ENCODE data around the gene LRMDA. TPM values are rescaled to one million over a fixed set of nuclear protein-coding genes. Genes with fewer than 3 reads are reported as not detected.

The LRMDA gene
- total and polyA plus RNA-seq, 2 of the 4 experiments (the other 2 are of a cell fraction): 0.07 TPM; not detected in 1

- Histone ChIP-seq H3K27me3 (ENCODE audit: control insufficient read depth, insufficient read depth, low read length) (no peaks in the 10 kb centered on the region), H4K8ac (ENCODE audit: low read depth in 2 of 2, low read length in 2 of 2) (no peak overlapping the region), H2AFZ (replicated peaks; ENCODE audit: low read length, poor library complexity) (no peak overlapping the region), H3K9ac (ENCODE audit: low read depth, low read length) (no peak overlapping the region), H3K79me1 (ENCODE audit: low read depth in 1 of 2, low read length in 2 of 2) (no peaks in the 10 kb centered on the region), H4K20me1 (ENCODE audit: insufficient read depth, low read length) (no peaks in the 10 kb centered on the region), H2AK5ac (ENCODE audit: low read depth, low read length) (no peak overlapping the region), H3K56ac (ENCODE audit: extremely low read depth, insufficient read depth, low read length) (no peak overlapping the region), H3K14ac (replicated peaks; ENCODE audit: low read depth, low read length) (no peak overlapping the region), H4K5ac (ENCODE audit: low read depth, low read length) (no peak overlapping the region), H3K9me1 (ENCODE audit: insufficient read depth, low read length) (no peaks in the 10 kb centered on the region), H2BK15ac (ENCODE audit: low read depth, low read length) (no peak overlapping the region), H3K23ac (ENCODE audit: low read depth, low read length) (no peak overlapping the region), H3K27ac (ENCODE audit: insufficient read depth, low read length) (no peak overlapping the region), H2BK5ac (ENCODE audit: low read depth, low read length, poor library complexity, severe bottlenecking) (no peak overlapping the region), H2BK20ac (ENCODE audit: low read depth, low read length) (no peak overlapping the region), H4K91ac (ENCODE audit: insufficient read depth, low read depth, low read length) (no peak overlapping the region), H3K4me2 (ENCODE audit: low read depth, low read length) (no peak overlapping the region), H2AK9ac (replicated peaks; ENCODE audit: low read depth, low read length, poor library complexity) (no peak overlapping the region), H3K36me3 (ENCODE audit: control insufficient read depth, insufficient read depth, low read length) (no peaks in the 10 kb centered on the region), H3K18ac (ENCODE audit: low read depth, low read length) (no peak overlapping the region), H3K4me1 (ENCODE audit: control insufficient read depth, insufficient read depth, low read length) (no peaks in the 10 kb centered on the region), H2BK120ac (ENCODE audit: low read depth, low read length) (no peak overlapping the region), H3K9me3 (ENCODE audit: control insufficient read depth, insufficient read depth, low read length) (peaks cover 7% of the 10 kb centered on the region), H3K4ac (ENCODE audit: low read depth, low read length) (no peak overlapping the region), H3K4me3 (ENCODE audit: insufficient read depth, low read depth, low read length) (no peak overlapping the region)
- TF ChIP-seq POLR2A (IDR thresholded peaks at IDR 0.05; ENCODE audit: low read depth, low read length) (no peak), CHD1 (IDR thresholded peaks at IDR 0.05; ENCODE audit: low read depth, low read length) (no peak), FOS (IDR thresholded peaks at IDR 0.05; ENCODE audit: low read depth, low read length) (no peak), MXI1 (IDR thresholded peaks at IDR 0.05; ENCODE audit: borderline replicate concordance, low read depth, low read length) (no peak), CTCF (conservative IDR thresholded peaks at IDR 0.05; ENCODE audit: low read depth, low read length) (no peak), USF2 (IDR thresholded peaks at IDR 0.05; ENCODE audit: low read depth, low read length) (no peak), NFE2L2 (IDR thresholded peaks at IDR 0.05; ENCODE audit: low read depth, low read length) (no peak), RFX5 (IDR thresholded peaks at IDR 0.05; ENCODE audit: low read depth, low read length) (no peak), MAFK (IDR thresholded peaks at IDR 0.05; ENCODE audit: low read depth, low read length) (no peak), BHLHE40 (IDR thresholded peaks at IDR 0.05; ENCODE audit: low read depth, low read length) (no peak), SMC3 (IDR thresholded peaks at IDR 0.05; ENCODE audit: low read depth, low read length) (no peak), MAZ (IDR thresholded peaks at IDR 0.05; ENCODE audit: borderline replicate concordance, low read depth, low read length) (no peak), RCOR1 (IDR thresholded peaks at IDR 0.05; ENCODE audit: insufficient replicate concordance, low read length) (no peak), RAD21 (IDR thresholded peaks at IDR 0.05; ENCODE audit: low read length) (no peak), CEBPB (IDR thresholded peaks at IDR 0.05; ENCODE audit: low read depth, low read length) (no peak)
- no TSS peak for BruUV-seq (replicated peaks)
- dilution Hi-C loops (cut with HindIII; ENCODE audit: low sequenced_read_pairs, unreplicated experiment) (no loop called here), intact Hi-C loops (cut with micrococcal nuclease) (no loop called here), in situ Hi-C loops (cut with MboI; ENCODE audit: low sequenced_read_pairs) (no loop called here)
- no peak for DNase-seq
- CTCF ChIA-PET: no interaction called here
- POLR2A ChIA-PET (ENCODE audit: unreplicated experiment): no interaction called here
- ATAC-seq (ENCODE audit: low read depth): no peak
Measured at GRCh38 chr10:76274933-76275332, 843.5 kb downstream of the LRMDA start.

All from IMR-90 (cell line).